GM18909 (cell line): Measurements from ENCODE around the gene PSMD13.

Experiments
- ATAC-seq: cut with Tn5 transposase; IDR thresholded peaks from one replicate; pipeline ENCODE4 v1.9.1; 2021; ENCODE audit warnings: mild to moderate bottlenecking; ENCODE audit not compliant: unreplicated experiment, poor library complexity

Gene PSMD13

GRCh38 chr11:203945-204586 is 32.7 kb upstream of the PSMD13 start:
- no peak for ATAC-seq

GRCh38 chr11:204587-205109 is 32.1 kb upstream of the PSMD13 start:
- ATAC-seq, result no peak

- no peak for ATAC-seq
Observed at GRCh38 chr11:205221-206001, 31.4 kb upstream of the PSMD13 start.

GRCh38 chr11:206002-206384 is 30.8 kb upstream of the PSMD13 start:
- no peak for ATAC-seq

- ATAC-seq, result no peak
Observed at GRCh38 chr11:206526-207207, 30.1 kb upstream of the PSMD13 start.

GRCh38 chr11:207208-207862 is 29.4 kb upstream of the PSMD13 start, which contains the start of the genes BET1L and RIC8A:
TSS of gene BET1L (minus strand) at chr11:207399. CDS start at chr11:207321, 78 bp downstream.
TSS of gene RIC8A (plus strand) at chr11:207708. CDS start at chr11:208855, 1,147 bp downstream.
- ATAC-seq, result peak; percentile 78

- no peak for ATAC-seq
Observed at GRCh38 chr11:207863-208180, 29.0 kb upstream of the PSMD13 start.

- peak; percentile 43 for ATAC-seq
Observed at GRCh38 chr11:208181-208916, 28.4 kb upstream of the PSMD13 start.

GRCh38 chr11:208917-209260 is 27.9 kb upstream of the PSMD13 start:
- no peak for ATAC-seq

- ATAC-seq, result no peak
Observed at GRCh38 chr11:209275-210121, 27.3 kb upstream of the PSMD13 start.

- no peak for ATAC-seq
Observed at GRCh38 chr11:210122-210802, 26.5 kb upstream of the PSMD13 start.

GRCh38 chr11:210803-211180 is 26.0 kb upstream of the PSMD13 start:
- no peak for ATAC-seq

GRCh38 chr11:211295-211694 is 25.5 kb upstream of the PSMD13 start:
- ATAC-seq, result no peak

- no peak for ATAC-seq
Observed at GRCh38 chr11:211741-212140, 25.0 kb upstream of the PSMD13 start.

GRCh38 chr11:212150-213100 is 24.4 kb upstream of the PSMD13 start:
- no peak for ATAC-seq

GRCh38 chr11:213111-213510 is 23.7 kb upstream of the PSMD13 start:
- no peak for ATAC-seq

- no peak for ATAC-seq
Observed at GRCh38 chr11:214083-214482, 22.7 kb upstream of the PSMD13 start.
